CD4-positive, alpha-beta T cell treated with Interleukin-15 for 1 hour (primary cell): ENCODE measurements around the gene AMBP.

ENCODE experiments used
- DNase-seq: peaks from one replicate; pipeline ENCODE4 v3.0.0-alpha.2; 2020

Gene AMBP

GRCh38 chr9:114078021-114078780 is at the start of gene AMBP:
Gene AMBP, minus strand, starts transcription at chr9:114078300. Its CDS starts 91 bp downstream, at chr9:114078209.
- DNase-seq, result no peak

GRCh38 chr9:114126247-114127060 is 48.4 kb upstream of the AMBP start:
- DNase-seq, result no peak

GRCh38 chr9:114125476-114126013 is 47.4 kb upstream of the AMBP start:
- DNase-seq, result no peak

DNA sequence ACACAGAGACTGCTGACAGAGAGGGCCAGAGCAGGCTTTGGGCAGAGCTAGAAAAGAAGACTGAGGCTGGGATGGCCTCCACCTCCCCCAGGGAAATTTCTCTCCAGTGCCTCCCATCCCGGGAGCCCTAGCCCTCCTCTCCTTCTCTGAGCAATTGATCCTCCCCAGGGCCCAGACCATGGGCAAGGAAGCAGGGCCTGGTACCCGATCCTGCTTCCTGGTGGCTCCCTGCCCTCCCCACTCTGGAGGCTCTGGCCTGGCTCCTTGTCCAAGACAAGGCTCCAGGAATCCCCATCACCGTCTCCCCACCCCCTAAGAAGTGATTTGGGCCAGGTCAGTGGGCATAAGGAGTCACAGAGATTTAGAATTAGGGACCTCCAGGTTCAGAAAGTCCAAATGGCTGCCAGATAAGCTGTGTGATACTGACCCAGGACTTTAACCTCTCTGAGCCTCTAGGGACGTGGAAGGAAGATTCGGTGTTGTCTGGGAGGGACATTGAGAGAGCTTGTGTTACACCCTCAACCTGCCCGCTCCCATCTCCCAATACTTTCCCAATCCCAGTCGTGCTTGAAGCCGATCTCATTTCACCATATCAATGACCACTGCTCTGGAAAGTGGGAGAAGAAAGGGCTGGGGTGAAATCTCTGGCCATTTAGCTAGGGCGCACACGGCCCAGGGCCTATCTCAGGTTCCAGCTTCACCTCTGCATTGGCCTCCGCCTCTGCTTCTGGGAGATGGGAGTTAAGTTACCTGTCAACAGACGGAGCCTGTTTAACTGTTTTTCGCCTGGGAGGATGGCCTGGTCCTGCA is 46.8 kb upstream of the AMBP start:
- no peak for DNase-seq

GRCh38 chr9:114124138-114124537 is 46.0 kb upstream of the AMBP start:
- DNase-seq, result no peak

GRCh38 chr9:114123031-114123977 is 45.2 kb upstream of the AMBP start:
- DNase-seq, result no peak

DNA sequence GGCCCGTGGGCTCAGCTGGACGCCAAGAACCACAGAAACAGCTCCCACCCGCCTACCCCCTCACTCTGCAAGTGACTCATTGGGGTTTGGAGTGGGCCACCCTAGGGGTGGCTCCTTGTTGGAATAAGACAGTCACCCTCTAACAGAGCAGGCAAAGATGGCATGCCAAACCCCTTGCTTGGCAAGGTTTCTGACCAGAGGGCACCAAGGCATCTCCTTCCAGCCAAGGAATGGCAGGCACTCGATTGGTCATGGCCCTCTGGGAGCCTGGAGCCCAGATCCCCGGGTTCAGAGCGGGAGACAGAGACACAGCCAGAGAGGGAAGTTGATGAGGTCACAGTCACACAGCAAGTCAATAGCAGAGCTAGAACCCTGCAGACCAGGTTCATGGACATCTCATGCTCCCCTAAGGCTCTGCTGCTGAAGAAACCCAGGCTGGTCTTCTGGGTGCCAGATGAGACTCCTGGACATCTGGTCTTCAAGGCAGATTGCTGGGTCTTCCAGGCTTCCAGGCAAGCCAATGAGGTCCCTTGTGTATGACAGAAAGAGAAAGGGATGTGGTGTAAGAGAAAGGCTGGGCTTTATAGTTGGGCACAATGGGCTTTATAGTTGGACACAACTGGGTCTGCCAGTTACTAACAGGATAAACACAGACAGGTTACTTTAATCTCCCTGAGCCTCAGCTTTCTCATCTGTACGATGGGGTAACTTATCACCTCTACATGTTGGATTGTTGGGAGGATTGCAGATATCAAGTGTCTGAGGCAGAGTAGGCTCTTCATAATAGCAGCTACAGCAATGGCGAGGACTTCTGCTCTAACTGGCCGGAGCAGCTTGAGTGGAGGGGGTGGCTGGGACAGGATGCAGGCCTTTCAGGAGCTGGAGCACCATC is 44.3 kb upstream of the AMBP start:
- DNase-seq, result no peak

DNA sequence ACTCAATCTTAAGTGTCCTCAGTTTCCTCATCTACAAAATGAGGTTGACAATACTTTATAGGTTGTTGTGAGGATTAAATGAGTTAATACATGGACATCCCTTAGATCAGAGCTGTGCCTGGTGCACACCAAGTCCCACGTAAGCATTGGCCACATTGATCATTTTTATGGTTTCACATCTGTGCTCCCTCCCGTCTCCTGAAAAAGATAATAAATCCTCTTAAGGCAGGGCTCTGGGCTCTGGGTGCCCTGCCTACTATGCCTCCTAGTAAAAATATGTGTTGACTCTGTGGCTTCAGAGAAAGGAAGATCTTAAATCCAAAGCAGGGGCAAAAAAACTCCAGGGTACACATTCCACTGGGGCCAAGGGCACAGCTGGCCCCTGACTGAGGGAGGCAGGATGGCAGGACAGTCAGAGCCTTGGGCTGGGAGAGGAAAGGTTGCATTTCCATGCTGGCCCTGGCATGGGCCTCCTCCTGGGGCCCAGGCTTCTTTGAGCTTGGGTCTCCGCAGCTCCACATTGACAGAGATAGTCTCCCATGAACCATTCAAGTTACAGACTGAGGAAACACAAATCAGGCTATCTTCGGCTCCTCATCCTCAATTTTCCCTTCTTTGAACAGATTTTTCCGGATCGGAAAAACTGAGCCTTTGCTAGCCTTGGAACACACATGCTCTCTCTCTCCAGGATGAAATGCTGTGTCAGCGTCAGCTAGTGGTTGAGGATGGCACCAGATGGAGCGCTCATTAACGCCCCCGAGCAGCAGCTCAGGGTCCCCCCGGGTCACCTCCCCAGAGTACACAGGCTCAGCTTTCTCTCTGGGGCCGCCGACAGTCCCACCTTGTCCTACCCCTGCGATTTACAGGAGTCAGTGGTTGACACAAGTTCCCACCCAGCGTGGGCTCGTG is 43.4 kb upstream of the AMBP start:
- DNase-seq, result no peak

DNA sequence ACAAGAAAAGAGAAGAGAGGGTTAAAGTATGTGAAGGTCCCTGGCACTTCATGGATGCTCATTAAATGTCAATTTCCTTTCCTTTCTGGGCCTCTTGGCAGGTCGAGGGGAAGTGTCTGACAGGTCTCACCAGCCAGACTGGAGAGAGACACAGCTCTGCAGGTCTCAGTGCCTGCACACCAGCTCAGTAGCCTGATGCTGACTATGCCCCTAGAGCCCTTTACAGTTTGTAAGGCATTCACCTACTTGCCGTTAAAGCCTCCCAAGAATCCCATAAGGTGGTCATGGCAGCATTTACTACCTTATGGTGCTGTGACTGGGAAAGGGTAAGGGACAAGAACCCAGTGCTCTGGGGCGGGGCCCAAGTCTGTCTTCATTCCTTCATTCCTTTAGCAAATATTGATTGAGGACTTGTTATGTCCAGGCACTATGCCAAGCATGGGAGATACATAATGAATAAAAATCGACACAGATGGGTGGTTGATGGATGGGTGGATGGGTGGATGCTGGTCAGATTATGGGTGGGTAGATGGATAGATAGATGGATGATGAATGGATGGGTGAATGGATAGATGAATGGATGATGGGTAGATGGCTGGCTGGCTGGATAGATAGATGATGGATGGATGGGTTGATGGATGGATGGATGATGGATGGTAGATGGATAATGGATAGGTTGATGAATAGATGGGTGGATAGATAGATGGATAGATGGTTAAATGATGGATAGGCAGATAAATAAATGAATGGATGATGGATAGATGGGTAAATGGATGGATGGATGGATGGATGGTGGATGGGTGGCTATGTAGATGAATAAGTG is 42.3 kb upstream of the AMBP start:
- no peak for DNase-seq

DNA sequence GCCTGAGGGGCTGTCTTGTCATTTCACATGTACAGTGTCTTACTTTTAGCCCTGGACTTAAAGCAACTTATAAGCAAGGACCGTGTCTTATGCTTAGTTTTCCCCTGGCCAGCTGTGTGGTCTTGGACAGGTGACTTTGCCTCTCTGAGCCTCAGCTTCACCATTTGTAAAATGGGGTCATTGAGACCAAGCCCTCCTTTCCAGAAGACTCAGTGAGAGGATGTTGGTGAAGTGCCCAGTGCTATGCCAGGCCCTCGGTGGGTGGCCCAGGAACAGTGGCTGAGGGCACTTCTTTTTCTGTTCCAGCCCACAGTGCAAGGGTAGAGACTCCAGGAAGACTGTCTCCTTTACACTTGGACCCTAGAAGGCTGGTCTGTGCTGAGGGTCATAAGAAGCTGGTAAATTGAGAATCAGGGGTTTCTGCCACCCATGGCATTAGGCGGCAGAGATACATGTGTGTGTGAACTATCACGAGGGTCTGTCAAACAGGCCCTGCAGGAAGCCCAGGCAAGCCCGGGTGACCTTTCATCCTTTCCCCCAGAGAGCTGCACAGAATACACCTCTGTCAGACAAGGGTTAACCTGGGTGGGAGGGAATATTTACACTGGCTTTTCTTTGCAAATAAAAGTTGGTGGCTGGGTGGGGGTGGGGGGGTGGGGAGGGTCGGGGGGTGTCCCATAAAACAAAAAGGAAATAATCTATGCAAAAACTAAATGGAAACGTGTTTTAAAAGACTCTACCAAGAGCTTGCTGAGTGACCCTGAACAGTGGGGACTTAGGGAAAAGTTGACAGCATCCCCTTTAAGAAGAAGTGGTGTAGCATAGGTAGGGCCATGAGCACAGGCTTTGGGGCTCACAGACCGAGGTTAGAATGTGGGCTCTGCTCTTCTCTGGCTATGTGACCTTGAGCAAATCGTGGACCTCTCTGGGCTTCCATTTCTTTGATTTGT is 41.4 kb upstream of the AMBP start:
- no peak for DNase-seq

DNA sequence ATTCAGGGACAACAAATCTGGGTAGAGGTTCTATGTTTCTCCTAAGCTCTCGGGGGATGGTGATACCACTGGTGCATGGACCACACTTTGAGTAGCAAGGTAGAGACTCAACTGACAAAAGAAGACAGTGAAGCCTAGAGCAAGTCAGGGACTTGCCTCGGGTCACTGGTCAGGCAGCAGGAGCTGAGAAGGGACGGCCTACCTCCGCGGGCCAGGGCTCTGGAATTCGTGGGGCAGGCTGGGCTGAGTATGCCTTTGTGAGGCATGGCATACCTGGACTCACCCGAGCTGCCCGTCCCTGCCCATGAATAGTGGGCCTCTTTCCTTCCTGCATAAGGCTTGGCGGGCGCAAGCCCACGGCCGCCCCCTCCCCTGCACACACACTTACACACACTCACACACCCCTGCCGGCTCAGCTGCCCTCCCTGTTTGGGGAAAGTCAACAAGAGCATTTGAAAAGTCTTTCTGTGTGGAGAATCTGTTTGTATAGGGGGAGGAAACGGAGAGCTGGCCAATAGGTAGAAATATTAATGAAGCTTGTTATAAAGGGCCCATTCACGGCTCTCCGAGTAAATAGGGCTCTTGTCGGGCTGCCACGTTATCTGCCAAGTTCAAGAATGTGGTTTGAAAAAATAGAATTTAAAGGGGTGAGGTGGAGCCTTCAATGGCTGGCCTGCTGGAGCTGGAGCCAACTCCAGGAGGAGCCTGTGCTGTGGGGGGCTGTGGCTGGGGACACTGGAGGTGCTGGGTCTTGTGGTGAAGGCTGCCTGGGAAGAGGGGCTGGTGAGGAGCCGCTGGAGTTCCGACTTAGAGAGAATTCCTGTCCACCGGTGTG is 40.1 kb upstream of the AMBP start:
- no peak for DNase-seq

DNA sequence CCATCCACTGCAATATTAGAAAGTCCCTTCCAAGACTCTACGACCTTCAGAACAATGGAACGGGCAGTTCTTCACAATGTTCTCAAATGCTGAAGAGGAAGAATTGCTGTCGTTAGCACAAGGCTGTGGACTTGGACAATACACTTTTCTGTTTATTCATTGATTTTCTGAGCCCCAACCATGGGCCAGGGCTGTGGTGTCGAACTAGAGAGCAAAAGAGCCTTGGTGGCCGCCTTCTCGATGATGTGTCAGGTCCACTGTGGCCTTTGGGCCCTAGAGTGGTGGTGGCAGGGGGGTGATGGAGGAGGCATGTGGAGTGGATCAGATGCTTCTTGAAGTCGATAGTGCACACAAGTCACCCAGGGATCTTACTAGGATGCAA is 39.5 kb upstream of the AMBP start:
- DNase-seq, result no peak

GRCh38 chr9:114116126-114116747 is 38.1 kb upstream of the AMBP start:
- DNase-seq, result no peak

DNA sequence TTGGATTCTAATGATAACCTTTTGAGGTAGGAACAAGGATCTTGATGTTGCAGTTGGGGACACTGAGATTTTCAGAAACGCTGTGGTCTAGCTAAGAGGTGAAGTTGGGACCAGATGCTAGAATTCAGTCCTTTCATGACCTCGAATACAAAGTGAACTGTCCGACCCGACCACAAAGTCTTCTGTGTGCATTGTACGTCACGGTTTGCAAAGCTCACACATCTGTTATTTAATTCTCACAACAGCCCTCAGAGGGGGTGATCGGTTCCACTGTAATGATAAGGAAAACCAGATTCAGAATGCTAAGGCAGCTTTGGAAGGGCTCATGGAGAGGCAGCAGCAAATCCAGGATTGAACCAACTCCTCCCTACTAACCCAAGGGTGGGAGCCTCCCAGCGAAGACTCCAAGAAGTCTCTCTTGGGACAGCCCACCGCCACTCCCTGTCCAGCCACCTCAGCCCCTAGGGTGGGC is 37.6 kb upstream of the AMBP start:
- DNase-seq, result no peak

- DNase-seq, result no peak
These were observed 36.3 kb upstream of the AMBP start for GRCh38 chr9:114114364-114114763.
